Activated CD4-positive, alpha-beta T cell treated with anti-CD3 and anti-CD28 coated beads for 4 hours (primary cell): ENCODE measurements around the gene USF2.

Experiments
- DNase-seq, 2 donors: peaks; one replicate each; pipeline ENCODE4 v3.0.0-alpha.2; 2020

USF2 gene

GRCh38 chr19:35328851-35329285 lies 60.1 kb downstream of the USF2 start, which contains the start of gene CD22:
TSS of gene CD22 (plus strand) at chr19:35329187. CDS start at chr19:35332041, 2,854 bp downstream.
- DNase-seq = no peak

GRCh38 chr19:35329323-35329722 lies 60.6 kb downstream of the USF2 start:
- no peak for DNase-seq
